HEK293T (cell line): Measurements from ENCODE around the gene ASCC1.

ENCODE experiments used
- CTCF ChIA-PET: fragments of 350-600 bp; formaldehyde crosslinking; extraction: SDS; loops from one replicate; lab custom pipeline; 2021; ENCODE audit warnings: antibody characterized with exemption, inconsistent platforms; lab: Yijun Ruan, JAX
- POLR2A ChIA-PET: fragments of 350-600 bp; formaldehyde crosslinking; extraction: SDS; loops from one replicate; lab custom pipeline; 2020; ENCODE audit warnings: antibody characterized with exemption, inconsistent platforms; lab: Yijun Ruan, JAX
- DNase-seq: peaks from one replicate; pipeline ENCODE4 v3.0.0; 2012; ENCODE audit warnings: mixed read lengths; ENCODE audit errors: extremely low spot score
- ARNT ChIP-seq: fragments of 450-650 bp; IDR thresholded peaks from 2 replicates; pipeline ENCODE4 v1.6.1; 2017; ENCODE audit warnings: mild to moderate bottlenecking
- BHLHE40 ChIP-seq: fragments of 450-650 bp; IDR thresholded peaks from 2 replicates; pipeline ENCODE4 v1.6.1; 2016; ENCODE audit warnings: mild to moderate bottlenecking, moderate library complexity, borderline replicate concordance
- CTBP1 ChIP-seq: fragments of 450-650 bp; IDR thresholded peaks from 2 replicates; pipeline ENCODE4 v1.6.1; 2016; ENCODE audit warnings: borderline replicate concordance
- ELF4 ChIP-seq: fragments of 450-650 bp; IDR thresholded peaks from 2 replicates; pipeline ENCODE4 v1.6.1; 2017; ENCODE audit warnings: antibody characterized with exemption
- FOXA1 ChIP-seq: fragments of 450-650 bp; IDR thresholded peaks from 2 replicates; pipeline ENCODE4 v1.6.1; 2016; ENCODE audit warnings: mild to moderate bottlenecking
- FOXK2 ChIP-seq: fragments of 450-650 bp; IDR thresholded peaks from 2 replicates; pipeline ENCODE4 v1.6.1; 2016; ENCODE audit warnings: mild to moderate bottlenecking
- FOXM1 ChIP-seq: fragments of 450-650 bp; IDR thresholded peaks from 2 replicates; pipeline ENCODE4 v1.6.1; 2017; ENCODE audit warnings: mild to moderate bottlenecking, borderline replicate concordance
- HDGF ChIP-seq: fragments of 450-650 bp; IDR thresholded peaks from 2 replicates; pipeline ENCODE4 v1.6.1; 2017; ENCODE audit warnings: antibody characterized with exemption, borderline replicate concordance
- L3MBTL2 ChIP-seq: fragments of 450-650 bp; conservative IDR thresholded peaks from 2 replicates; pipeline ENCODE4 v1.6.1; 2016; ENCODE audit warnings: mild to moderate bottlenecking
- LEF1 ChIP-seq: fragments of 450-650 bp; IDR thresholded peaks from 2 replicates; pipeline ENCODE4 v1.6.1; 2017; ENCODE audit warnings: mild to moderate bottlenecking, borderline replicate concordance
- NFRKB ChIP-seq: fragments of 450-650 bp; IDR thresholded peaks from 2 replicates; pipeline ENCODE4 v1.6.1; 2016; ENCODE audit warnings: mild to moderate bottlenecking, moderate library complexity
- SP1 ChIP-seq: fragments of 450-650 bp; IDR thresholded peaks from 2 replicates; pipeline ENCODE4 v1.6.1; 2017
- SUZ12 ChIP-seq: fragments of 450-650 bp; IDR thresholded peaks from 2 replicates; pipeline ENCODE4 v1.6.1; 2016; ENCODE audit warnings: mild to moderate bottlenecking
- TARDBP ChIP-seq: fragments of 450-650 bp; IDR thresholded peaks from 2 replicates; pipeline ENCODE4 v1.6.1; 2016
- ZNF384 ChIP-seq: fragments of 450-650 bp; IDR thresholded peaks from 2 replicates; pipeline ENCODE4 v1.6.1; 2016
- TF ChIP-seq, protein P1 (sequence below): fragments of 450-650 bp; IDR thresholded peaks from 2 replicates; pipeline ENCODE4 v1.6.1; 2016

Gene ASCC1

DNA sequence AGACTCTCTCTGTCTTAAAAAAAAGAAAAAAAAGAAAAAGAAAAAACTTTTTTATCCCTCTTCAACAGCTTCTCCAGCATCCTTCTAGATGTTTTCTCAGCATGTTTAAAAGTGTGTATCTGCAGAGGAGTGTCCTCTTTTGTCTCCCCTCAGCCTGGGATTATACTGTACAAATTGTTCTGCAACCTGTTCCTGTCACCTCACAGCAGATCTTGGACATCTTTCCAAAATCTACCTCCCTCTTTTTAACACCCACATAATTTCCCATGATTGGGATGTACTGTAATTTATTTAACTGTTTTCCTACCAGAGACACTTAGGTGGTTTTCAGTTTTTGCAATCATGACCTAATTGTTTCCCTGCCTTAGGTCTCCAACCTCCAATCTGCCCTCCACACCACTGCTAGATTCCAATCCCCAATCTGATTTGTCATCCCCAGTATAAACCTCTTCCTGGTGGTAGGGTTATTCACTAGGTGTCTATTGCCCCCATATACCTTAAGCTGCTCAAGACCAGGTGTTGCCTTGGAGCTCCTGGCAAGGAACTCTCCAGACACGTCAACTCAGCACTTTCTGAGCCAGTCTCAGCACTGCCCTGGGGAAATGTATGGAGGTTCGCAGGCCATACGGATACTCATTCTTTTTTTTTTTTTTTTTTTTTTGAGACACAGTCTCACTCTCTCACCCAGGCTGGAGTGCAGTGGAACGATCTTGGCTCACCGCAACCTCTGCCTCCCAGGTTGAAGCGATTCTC, 40.1 kb upstream of the ASCC1 start:
- no peak for DNase-seq
- ChIA-PET CTCF (no interaction called here), POLR2A (interaction anchor here (12.3 kb wide), 1 partner anchor 18 kb away, joined by 317 read pairs; the partner anchor contains the start of gene DDIT4)

DNA sequence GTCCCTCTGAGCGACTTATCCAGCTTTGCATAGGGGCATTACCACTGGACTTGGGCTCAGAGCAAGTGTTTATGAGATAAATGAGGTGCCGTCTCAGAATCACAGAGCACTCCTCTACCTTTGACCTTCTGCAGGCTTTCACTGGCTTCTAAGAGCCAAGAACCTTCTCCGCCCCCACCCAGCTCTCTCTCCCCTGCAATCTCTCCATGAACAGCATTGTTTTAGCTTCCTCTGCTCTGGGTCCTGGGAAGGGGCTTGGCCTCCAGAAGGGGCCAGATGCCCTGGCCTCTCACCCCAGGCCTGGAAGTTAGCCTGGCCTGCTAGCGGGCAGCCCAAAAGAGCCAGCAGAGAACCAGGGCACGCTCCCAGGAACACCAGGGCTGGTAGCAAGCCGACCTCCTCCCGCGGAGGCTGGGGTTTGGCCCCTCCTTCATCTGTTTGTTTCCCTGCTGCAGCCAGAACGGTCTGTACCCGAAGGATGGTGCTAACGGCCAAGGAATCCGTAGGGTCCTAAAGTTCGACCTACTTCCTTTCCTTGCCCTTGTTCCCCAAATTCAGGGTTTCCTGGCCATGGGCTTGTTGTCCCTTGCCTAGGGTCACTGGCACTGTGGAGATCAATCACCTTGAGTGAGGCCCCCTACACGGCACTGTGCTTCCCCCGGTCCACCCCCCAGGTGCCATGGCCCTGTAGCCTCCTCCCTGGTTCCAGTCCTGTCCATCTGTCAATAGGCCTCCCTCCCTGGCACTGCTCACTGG, 38.9 kb upstream of the ASCC1 start:
- ChIA-PET POLR2A (interaction anchor here (1.0 to 12.3 kb wide), 3 partner anchors 19 to 77 kb away, joined by 3 to 317 read pairs (median 3); partner anchors contain the start of gene DDIT4), CTCF (interaction anchor here (0.6 kb wide), 1 partner anchor 11 kb away, joined by 3 read pairs; no protein-coding TSS in a partner anchor)
- DNase-seq: peak; percentile 67
- TF ChIP-seq TARDBP (no peak), ARNT (no peak), BHLHE40 (no peak), CTBP1 (no peak), HDGF (no peak), NFRKB (no peak), FOXA1 (no peak), FOXK2 (no peak), ZNF384 (no peak), SUZ12 (no peak), L3MBTL2 (no peak), SP1 (no peak)

More for the DNA sequence above, 40.1 kb upstream of the ASCC1 start:
- TF ChIP-seq ARNT (no peak), ZNF384 (peak; percentile 53; the same call in 1 of the 2 replicates)

DNA sequence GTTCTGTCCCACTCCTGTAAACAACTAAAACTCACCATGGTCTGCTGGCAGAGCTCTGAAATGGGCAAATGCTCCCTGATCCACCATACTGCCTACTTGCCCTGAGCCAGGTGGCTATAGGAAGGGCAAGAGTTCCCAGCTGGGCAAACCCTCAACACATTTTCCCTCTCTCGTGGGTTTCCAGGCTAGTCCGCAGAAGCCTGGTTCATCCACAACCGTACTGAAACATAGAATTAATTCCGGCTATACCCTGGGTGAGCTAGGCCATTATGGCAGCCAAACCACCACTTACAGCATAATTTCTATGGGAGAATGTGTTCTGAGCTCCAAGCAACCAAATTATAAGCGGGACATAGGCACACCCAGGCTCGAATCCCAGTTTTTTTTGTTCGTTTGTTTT, 37.5 kb upstream of the ASCC1 start:
- ChIA-PET POLR2A (interaction anchor here (1.1 to 12.3 kb wide), 2 partner anchors 9 to 21 kb away, joined by 3 to 317 read pairs; partner anchors contain the start of gene DDIT4), CTCF (interaction anchor here (0.6 to 0.7 kb wide), 2 partner anchors 73 to 207 kb away, joined by 3 read pairs; no protein-coding TSS in a partner anchor)
- DNase-seq: no peak
- TF ChIP-seq LEF1 (no peak), NFRKB (no peak), ZNF384 (no peak), CTBP1 (no peak), FOXK2 (no peak), FOXA1 (no peak), L3MBTL2 (no peak), SUZ12 (no peak), HDGF (no peak), ELF4 (no peak), BHLHE40 (no peak), ARNT (no peak), FOXM1 (no peak)

DNA sequence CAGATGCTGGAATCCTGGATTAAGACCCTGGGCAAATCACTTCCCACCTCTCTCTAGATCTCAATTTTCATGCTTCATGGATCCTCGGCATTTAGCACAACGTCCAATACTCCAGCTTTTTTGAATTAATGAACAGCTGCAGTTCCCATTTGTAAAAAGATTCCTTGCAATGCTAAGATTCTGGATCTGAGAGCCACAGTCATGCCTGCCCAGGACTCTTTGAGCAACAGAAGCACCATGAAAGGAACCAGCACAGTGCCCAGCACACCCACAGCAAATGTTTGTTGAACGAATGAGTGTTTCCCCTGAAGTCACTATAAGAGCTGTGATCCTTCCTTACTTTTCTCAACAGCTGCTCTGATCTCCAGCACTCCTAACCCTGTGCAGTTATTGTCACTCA, 36.9 kb upstream of the ASCC1 start:
- TF ChIP-seq CTBP1: no peak
- no peak for TF ChIP-seq L3MBTL2
- no peak for TF ChIP-seq ELF4
- no peak for TF ChIP-seq FOXM1
- TF ChIP-seq LEF1: no peak
- no peak for TF ChIP-seq TARDBP
- TF ChIP-seq, protein P1, sequence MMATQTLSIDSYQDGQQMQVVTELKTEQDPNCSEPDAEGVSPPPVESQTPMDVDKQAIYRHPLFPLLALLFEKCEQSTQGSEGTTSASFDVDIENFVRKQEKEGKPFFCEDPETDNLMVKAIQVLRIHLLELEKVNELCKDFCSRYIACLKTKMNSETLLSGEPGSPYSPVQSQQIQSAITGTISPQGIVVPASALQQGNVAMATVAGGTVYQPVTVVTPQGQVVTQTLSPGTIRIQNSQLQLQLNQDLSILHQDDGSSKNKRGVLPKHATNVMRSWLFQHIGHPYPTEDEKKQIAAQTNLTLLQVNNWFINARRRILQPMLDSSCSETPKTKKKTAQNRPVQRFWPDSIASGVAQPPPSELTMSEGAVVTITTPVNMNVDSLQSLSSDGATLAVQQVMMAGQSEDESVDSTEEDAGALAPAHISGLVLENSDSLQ: no peak
- TF ChIP-seq NFRKB: no peak
- no peak for TF ChIP-seq SP1
- no peak for TF ChIP-seq SUZ12
- no peak for TF ChIP-seq ARNT
- TF ChIP-seq HDGF: no peak
- TF ChIP-seq BHLHE40: no peak
- CTCF ChIA-PET: no interaction called here
- no peak for DNase-seq
- POLR2A ChIA-PET: interaction anchor here (0.9 to 12.3 kb wide), 3 partner anchors 8 to 21 kb away, joined by 3 to 317 read pairs (median 3); partner anchors contain the start of gene DDIT4

DNA sequence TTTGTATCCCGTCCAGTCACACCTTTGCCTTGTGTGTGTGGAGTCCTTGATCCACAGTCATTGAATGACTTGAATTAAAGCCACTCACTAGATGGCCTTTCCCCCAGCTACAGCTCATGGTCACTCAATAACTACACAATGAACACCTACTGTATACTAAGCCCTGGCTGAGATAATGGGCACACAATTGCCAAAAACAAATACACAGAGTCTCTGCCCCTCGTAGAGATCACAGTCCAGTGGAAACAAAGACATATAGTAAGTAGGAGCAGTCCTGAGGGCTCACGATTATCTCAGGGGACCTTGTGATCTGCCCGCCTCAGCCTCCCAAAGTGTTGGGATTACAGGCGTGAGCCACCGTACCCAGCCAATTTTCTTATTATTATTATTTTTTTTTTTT, 35.6 kb upstream of the ASCC1 start:
- TF ChIP-seq FOXA1: no peak
- TF ChIP-seq LEF1: no peak
- TF ChIP-seq ARNT: no peak
- no peak for TF ChIP-seq NFRKB
- TF ChIP-seq CTBP1: no peak
- no peak for TF ChIP-seq L3MBTL2
- TF ChIP-seq FOXK2: no peak
- TF ChIP-seq HDGF: no peak
- TF ChIP-seq SUZ12: no peak
- TF ChIP-seq BHLHE40: no peak
- ChIA-PET CTCF (no interaction called here), POLR2A (interaction anchor here (12.3 kb wide), 1 partner anchor 23 kb away, joined by 317 read pairs; the partner anchor contains the start of gene DDIT4)
- no peak for DNase-seq

DNA sequence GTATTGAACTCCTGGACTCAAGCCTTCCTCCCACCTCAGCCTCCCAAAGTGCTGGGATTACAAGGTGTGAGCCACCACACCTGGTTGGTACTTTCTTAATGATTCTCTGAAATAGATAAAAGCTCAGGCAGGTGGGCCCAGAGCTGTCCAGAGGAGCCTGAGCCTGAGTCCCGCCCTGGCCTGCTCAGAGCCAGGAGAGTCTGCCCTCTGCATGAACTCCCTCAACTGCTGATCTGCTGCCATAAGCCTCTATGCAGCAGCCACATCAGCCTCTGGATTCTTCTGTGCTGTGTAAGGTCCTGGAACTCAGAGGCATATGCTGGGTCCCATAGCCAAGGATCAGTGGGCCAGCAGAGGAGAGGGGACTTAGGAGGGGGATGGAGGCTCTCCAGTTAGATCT, 34.6 kb upstream of the ASCC1 start:
- POLR2A ChIA-PET: interaction anchor here (0.7 to 12.3 kb wide), 2 partner anchors 24 to 51 kb away, joined by 3 to 317 read pairs; partner anchors contain the start of gene DDIT4
- CTCF ChIA-PET: no interaction called here
- no peak for DNase-seq
- no peak for TF ChIP-seq FOXM1
- TF ChIP-seq, protein P1: no peak
- no peak for TF ChIP-seq TARDBP
- TF ChIP-seq BHLHE40: no peak
- TF ChIP-seq ARNT: no peak
- no peak for TF ChIP-seq HDGF
- no peak for TF ChIP-seq SP1
- no peak for TF ChIP-seq SUZ12
- no peak for TF ChIP-seq ELF4
- TF ChIP-seq ZNF384: no peak
- TF ChIP-seq LEF1: no peak
- TF ChIP-seq FOXK2: no peak
- TF ChIP-seq L3MBTL2: no peak
- no peak for TF ChIP-seq FOXA1
- TF ChIP-seq NFRKB: no peak
